HG02642 (cell line): Measurements from ENCODE around the gene MBNL3.
"Not testable (repeated sequence)": the region's sequence is repeated elsewhere in the genome, so short reads cannot be mapped to it uniquely, and the experiment has no call there.

ENCODE experiments used
- ATAC-seq: cut with Tn5 transposase; IDR thresholded peaks from one replicate; pipeline ENCODE4 v1.9.1; 2021; ENCODE audit warnings: mild to moderate bottlenecking; ENCODE audit not compliant: unreplicated experiment, poor library complexity

MBNL3 gene

DNA sequence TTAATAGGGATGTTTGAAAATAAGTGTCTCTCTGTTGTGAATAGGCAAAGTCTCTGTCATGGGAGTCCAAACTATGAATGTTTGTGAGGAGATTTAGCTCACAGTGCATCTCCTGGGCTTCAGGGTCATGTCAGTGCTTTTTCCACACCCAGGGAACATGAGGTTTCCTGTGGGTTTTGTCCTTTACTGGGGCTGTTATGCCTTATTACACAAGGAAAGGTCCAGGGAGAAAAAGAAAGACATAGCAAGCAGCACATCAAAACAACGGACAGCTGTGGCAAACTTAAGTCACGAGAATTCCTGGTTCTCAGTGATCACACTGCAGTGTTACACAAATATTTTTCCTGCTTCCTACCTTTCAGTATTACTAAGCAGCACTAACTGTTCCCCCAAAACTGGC lies 99.4 kb downstream of the MBNL3 start:
- no peak for ATAC-seq

DNA sequence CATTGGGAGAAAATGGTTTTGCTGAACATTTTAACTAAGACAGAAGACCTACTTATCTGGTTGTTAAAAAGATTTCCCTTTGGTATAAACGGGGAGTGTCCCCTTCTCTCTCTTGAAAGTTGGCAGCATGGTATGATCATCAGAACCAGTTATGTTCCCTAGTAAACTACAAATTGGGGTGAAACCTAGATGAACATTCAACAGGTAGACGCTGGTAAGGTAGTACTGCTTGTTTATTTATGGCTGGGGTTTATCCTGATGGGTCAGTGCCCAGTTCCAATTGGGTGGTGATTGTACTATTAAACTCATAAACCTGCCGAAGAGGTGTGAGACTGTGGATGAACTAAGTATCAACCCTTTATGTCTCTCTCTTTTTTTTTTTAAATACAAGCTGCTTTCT lies 100.5 kb downstream of the MBNL3 start:
- ATAC-seq = no peak

DNA sequence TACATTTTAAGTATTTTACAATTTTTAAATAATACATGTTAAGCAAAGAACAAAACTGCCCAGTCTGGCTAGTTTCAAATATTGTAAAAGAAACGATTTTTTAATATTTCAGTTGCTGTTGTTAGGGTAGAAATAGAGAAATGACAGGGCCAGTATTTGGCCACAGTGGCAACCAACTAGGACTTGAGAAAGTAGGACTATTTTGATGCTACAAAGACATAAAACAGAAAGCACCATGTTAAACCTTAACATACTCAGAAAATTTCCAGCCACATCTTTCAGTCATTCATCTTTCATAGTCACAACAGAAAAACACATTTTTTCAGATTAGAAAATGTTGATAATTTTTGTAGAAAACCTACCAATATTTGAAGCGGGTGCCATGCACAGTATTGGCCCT lies 104.5 kb downstream of the MBNL3 start:
- ATAC-seq = no peak

DNA sequence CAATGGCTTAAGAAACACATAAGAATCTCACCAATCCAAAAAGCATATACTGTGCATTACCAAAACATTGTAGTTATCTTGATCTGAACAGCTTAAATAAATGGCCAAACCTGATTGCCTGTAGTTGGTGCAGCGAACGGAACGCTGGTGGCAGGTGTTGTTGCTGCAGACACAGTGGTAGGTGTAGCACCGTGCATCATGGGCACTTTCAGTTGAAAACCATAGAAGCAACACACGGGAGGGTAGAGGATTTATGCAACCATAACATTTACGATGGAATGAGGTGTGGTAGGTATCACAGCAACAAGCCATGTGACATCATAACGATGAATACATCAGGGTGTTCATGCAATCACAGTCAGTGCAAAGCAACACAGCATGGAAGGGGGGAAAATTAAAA lies 106.8 kb downstream of the MBNL3 start:
- no peak for ATAC-seq

DNA sequence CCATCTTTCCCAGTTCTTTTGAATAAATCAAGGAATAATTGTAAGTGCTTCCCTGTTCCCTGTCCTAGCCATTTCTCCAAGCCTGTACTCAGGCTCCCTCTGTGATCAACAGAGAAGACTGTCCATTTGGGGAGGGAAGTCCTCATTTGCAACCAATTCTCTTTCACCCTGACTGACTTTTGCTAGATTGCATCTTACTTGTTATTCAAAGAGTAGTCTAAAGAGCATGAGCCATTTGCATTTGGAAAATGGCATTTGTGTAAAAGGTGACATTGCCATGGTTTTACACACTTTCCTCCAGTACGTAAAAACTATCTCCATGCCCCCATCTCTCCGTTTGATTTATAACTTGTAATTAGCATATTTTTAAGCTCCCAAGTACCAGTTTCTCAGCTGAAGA lies 110.6 kb downstream of the MBNL3 start:
- no peak for ATAC-seq

DNA sequence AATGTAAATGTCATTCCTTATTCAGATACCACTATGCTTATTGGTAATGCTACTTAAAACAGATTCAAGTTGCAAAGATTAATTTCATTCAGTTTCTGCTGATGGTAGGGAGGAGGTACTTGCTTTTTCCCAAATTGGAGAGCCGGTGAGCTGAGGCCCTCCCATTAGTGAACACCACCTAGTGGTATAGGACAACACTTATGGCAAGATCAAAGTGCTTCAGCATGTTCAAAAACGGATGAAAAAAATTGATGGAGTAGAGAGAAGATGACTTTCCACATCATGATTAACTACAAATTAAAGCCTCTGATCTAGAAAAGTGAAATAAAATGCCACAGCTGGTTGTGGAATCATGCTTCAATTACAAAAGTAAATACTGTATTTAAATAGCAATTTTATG lies 112.9 kb downstream of the MBNL3 start:
- no peak for ATAC-seq

DNA sequence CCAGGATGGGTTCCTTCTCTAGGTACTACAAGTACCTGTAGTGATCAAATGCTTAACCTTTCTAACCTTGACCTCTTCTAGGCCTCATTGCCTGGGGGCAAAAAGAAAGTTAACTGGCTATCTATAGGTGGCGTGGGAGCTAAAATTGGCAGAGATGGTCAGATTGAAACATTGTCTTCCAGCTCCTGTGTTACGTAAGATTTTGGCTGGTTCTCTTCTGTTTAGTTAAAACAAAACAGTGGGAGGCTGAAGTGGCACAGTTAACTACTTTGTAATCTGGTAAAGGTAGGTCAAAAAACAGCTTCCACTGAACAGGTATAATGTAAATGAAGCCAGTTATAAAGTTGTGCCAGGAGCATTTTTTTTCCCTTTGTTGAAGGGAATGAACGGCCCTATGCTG lies 115.2 kb downstream of the MBNL3 start:
- ATAC-seq = no peak

DNA sequence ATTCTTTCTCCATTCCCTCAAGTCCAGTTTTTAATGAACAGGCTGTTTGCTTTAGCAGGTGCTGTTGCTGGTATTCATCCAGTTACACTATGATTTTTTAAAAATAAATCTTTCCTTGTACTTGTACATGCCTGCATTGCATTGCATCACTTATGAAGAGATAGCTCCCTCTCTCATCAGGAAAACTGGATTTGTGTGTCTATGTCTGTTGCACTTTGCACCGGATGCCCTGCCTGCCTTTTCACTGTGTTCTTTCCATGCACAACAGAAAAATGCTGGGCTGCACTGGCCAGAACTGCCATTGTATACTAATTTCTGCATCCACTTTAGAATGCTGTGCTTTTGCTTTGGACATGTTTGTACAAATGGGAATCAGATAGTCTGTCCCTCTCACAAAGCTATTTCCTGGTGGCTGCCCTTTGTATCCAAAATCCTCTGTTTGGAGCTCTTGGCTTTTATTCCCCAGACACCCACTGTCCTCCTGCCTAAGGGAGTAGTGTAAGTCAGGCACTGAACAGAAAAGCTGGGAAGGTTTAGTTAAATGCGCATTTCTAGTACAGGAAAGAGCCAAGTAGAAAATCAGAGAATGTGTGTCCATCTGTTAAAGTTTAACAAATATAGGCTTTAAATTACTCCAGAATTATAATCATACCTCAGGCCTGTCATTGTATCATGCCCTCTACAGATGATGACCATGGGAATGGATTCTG lies 119.1 kb downstream of the MBNL3 start:
- ATAC-seq = no peak

DNA sequence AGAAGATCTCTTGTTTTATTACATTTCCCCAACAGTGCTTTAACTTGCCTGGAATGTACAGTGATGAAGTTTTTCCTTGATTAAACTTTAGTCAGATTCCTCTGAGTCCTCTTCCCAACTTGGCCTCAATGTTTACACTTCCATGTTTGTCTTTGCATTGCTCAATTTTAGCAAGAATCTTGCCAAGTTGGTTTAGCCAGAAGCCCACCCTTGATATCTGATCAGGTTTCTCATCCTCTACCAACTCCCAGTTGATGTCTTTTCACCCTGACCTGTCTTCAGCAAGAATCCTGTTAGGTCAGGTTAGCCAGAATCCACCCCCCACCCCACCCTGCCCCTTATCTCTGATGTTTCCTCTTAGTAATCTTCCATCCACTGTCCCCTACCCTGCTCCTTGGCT lies 120.9 kb downstream of the MBNL3 start:
- ATAC-seq = no peak

DNA sequence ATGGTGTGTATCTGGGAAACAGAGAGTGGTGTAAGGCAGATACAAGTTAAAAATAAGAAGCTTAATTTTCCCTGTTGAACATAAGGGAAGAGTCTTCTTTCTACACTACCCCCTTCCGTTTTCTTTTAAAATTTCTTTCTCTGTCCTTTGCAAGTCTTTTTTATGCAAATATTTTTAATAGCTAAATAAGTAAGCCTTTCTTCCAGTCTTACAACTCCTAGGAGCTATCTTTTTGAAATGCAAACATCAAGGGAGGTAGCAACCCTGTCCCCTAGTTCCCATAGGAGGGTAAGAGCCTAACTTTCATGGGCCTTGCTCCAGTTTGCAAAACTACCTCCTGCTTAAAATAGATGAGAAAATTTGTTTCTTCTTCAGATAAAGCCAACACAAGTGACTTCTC lies 121.5 kb downstream of the MBNL3 start:
- ATAC-seq = no peak

DNA sequence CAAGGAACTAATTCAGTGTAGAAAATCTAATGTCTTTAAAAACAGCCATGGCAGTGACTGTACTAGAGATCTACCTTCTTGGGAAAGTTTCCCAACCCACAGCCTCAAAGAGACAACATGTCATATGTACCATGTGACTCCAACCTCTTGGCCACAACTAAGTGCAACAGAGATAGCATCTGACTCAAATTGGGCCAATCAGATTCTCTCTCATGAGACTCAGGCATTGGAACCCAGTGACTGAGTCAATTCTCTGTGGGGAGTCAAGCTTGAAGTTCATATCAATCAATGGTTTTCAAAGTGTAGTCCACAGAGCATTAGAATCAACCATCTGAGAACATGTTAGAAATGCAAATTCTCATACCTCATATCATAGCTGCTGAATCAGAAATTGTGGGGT lies 123.3 kb downstream of the MBNL3 start:
- ATAC-seq = no peak

DNA sequence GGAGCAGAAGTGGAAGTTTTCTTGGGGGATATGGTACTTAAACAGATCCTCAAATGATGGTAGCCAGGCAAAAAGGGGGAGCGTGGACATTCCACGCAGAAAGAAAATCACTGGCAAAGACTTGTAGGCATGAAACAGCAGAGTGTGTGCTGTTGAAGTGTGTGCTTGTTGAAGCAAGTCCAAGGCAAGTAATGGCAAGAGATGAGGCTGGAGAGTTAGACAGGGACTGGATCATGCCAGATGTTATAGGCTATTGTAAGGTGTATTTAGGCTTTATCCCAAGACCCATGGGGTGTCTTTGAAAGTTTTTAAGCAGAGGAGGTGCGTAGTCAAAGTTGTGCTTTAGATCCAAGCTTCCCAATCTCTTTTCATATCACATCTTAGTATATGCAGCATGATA lies 124.5 kb downstream of the MBNL3 start:
- ATAC-seq = no peak

DNA sequence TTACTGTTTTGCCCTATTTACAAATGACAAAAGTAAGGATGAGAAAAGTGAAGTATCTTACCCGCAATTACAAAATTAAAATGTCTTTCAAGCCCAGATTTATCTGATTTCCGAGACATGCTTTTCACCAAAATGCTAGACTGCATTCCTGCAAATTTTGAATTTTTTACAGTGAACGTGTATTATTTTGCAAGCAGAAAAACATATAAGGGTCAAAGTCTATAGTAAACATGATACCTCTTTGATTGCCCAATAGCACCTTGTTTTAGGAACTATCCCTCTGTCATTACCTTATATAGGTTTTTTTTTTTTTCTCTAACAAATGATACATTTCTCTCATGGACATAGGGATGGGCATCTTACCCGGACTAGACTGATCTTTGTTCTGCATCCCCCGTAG lies 135.4 kb downstream of the MBNL3 start:
- ATAC-seq = no peak

DNA sequence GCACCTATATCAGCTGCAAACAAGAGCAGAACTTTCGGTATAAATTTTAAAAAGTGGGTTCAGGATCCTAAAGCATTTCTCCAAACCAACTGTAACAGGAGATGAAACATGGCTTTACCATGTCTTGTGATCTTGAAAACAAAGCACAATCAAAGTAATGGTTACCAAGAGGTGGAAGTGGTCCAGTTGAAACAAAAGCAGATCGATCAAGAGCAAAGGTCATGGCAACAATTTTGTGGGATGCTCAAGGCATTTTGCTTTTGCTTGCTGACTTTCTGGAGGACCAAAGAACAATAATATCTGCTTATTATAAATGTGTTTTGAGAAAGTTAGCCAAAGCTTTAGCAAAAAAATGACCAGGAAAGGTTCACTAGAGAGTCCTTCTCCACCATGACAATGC lies 152.7 kb downstream of the MBNL3 start:
- no peak for ATAC-seq

DNA sequence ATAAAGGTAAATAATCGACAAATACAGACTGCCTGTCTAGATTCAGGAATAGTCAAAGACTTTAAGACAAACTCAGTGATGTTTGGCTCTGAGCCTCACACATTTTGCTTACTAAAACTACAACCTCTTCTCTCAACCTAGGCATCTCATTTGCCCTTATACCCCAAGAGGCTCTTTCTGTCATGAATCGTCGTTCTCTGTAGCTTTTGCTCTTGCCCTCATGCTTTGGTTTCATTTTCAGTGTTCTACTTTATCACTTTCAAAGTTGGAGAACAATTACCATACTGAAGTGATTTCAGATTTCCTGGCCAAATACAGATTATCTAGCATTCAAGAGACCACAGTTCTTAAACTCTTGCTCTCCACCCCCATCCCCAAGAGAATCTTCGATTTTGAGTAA lies 155.5 kb downstream of the MBNL3 start:
- ATAC-seq = no peak

DNA sequence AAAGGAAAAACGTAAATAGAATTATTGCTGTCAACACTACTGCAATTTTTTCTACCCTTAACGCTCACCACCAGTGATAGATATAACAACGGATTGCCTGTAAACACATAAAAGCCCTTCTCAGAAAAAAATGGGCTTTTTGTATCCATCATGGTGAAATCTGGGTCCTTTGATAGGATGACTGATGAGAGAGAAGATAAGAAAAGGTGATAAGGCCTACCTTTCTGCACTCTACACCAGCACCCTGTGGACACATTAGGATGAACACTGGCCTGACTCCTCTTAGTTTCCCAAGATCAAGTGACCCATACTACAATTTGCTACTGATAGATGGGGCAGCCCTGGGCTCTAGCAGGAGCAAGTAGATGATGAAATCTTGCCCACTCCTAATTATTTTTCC lies 157.3 kb downstream of the MBNL3 start:
- ATAC-seq = no peak

DNA sequence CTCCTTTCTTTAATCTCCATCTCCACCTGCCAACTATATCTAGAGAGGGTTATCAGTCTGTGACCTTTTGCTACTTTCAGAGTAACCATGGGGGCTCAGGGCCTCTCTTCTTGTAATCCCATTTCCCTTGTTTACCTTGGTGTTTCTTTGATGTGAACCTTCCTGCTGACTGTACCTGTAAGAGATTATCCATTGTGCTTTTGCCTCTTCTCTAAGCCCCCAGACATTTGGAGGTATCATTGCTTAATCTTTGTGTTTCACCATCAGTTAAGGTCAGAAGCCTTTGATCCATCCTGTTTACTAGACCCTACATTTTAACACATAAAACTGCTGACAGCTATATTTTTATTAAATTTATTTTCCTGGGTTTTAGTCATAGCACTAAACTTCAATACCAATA lies 157.8 kb downstream of the MBNL3 start:
- no peak for ATAC-seq

DNA sequence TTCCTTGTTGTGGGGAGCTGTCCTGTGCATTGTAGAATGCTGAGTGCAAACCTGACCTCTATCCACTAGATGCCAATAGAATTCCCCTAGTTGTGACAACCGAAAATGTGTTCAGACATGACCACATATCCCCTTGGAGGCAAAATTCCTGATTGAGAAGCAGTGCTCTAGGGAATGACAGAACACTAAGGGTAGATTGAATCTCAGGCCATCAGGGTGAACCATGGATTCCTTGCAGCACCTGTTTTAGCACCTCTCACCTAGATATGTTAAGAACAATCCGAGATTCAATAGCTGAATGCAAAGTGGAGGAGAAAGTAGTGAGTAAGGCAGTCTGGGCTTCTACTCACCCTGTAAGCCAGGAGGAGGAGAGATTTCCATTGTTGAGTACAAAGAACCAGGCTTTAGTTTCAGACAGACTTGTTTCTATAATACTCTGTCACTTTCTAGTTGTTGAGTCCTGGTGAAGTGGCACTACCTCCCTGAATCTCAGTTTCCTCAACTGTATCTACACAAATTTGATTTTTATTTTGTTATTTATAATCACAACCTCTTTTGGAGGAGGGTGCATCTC lies 158.6 kb downstream of the MBNL3 start:
- no peak for ATAC-seq

DNA sequence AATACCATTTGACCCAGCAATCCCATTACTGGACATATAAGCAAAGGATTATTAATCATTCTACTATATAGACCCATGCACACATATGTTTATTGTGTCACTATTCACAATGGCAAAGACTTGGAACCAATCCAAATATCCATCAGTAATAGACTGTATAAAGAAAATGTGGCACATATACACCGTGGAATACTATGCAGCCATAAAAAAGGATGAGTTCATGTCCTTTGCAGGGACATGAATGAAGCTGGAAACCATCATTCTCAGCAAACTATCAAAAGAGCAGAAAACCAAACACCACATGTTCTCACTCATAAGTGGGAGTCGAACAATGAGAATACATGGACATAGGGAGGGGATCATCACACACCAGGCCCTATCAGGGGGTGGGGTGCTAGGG lies 161.9 kb downstream of the MBNL3 start:
- ATAC-seq = not testable (repeated sequence)
